ENCODE measurements around the gene SLC35A2. TPM values are rescaled to one million over a fixed set of nuclear protein-coding genes. Genes with fewer than 3 reads are reported as not detected.

SLC35A2 gene
- total RNA-seq, 1 donor from 2014 or later: 12.9 TPM

DNA sequence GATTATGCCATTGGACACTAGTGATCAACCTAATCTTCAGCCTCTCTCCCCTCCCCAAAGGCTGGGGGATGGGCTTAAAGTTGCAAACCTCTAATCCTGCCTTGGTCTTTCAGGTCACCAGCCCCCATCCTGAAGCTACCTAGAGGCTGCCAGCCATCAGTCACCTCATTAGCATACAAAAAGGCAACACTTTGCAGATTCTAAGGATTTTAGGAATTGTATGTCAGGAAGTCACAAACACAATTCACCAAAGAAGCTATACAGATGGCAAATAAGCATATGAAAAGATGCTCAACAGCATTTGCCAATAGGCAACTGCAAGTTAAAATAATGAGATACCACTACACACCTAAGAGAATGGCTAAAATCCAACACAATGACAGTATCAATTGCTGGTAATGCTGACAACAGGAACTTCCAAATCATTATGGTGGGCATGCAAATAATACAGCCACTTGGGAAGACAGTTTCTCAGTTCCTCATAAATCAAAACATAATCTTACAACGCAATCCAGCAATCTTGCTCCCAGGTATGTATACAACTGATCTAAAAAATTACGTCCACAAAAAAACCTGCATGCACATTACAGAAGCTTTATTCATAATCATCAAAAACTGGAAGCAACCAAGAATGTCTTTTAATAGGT is 16.4 kb upstream of the SLC35A2 start:
- no peak for DNase-seq (ENCODE audit: low read depth in 2 of 2)

DNA sequence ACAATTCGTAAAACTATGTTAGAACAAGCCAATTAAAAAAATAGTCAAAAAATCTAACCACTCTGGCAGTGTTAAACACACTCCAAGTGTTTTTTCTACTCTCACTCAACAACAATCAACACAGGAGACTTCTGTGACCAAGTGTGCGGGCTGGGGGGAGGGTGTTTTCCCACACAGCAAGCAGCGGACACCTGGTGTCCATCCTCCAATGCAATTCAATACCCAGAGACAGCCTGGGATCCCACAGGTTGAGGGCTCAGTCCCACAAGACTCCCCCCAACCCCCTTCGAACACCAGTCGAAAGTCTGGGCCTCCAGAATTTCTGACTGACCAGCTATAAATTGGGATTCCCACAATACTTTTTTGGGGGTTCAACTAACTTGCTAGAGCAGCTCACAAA is 15.7 kb upstream of the SLC35A2 start:
- DNase-seq (ENCODE audit: low read depth in 2 of 2): no peak

DNA sequence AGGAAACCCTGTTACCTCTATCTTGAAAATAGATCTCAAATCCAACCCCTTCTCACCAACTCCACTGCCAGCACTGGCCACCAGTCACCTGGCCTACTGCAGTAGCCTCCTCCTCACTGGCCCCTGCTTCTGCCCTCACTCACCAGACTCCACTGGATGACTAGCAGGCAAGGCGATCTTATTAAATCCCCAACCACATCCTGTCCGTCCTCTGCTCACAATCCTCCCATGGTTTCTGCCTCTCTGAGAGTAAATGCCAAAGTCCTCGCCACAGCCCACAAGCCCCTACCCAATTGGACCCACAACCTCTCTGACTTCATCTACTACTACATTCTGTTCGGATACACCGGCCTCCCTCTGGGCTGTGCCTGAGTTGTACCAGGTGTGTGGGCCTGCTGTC is 12.8 kb upstream of the SLC35A2 start:
- DNase-seq (ENCODE audit: low read depth in 2 of 2): no peak

DNA sequence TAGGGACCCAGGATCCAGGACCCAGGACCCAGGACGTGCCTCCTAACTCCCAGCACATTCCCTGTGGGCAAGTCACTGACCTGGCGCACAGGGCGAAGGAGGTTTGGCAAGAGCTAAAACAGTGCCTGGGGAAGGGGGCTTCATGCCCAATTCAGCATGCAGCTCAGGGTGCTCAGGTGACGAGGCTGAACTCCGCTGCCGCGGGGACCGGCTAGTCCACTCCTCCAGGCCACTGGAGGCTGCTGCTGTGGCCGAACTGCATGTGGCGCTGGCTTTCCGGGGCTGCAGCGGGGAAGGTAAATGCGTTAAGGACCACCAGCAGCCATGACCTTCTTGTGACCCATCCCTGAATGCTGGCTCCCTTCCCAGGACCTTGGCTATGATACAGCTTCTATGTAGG is 12.3 kb upstream of the SLC35A2 start:
- DNase-seq (ENCODE audit: low read depth in 2 of 2): no peak

DNA sequence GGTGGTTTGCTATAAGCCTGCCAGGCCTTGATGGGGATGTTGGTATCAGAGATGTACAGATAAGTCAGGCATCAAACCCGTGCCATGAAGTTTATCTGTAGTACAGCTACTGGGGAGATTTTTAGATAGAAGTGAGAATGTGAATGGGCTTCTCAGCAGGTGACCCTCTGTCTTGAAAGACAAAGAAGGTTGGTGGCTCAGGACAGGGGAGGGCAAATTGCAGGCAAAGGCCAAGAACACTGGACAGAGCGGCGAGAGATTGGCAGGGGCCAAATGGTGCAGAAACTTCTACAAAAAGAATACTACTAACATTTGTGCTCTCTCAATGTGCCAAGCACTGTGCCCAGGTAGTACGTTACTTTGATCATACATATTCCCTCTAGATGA is 9.3 kb upstream of the SLC35A2 start:
- no peak for DNase-seq (ENCODE audit: low read depth in 2 of 2)

DNA sequence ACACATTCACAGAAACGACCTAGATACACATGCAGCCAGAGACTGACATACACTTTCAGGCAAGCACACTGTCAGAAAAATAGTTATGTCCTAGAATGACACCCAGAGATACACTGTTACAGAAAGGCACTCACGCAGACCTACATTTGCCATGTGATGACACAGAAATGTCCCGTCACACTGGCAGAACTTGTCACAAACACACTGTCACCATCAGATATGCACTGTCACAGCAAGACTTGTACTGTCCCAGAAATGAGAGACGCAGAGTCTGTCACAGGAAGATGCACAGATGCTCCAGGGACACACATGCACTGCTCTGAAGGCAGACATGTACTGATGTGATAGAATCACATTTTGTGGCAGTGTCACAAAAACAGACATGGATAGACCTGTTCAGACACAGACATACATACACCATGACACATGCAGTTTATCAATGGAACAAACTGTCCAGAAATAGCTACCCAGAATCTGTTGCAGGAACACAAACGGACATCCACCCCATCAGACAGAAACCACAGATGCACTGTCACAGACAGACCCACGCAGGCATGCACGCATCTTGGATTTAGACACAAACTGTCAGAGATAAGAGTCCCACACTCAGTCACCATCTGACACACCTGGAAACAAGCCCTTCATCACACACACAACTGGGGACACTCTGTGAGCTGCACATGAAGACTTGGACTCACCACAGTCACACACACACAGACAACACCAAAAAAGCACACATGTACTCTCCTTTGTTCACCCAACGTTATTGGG is 8.7 kb upstream of the SLC35A2 start:
- DNase-seq (ENCODE audit: low read depth in 2 of 2): no peak

DNA sequence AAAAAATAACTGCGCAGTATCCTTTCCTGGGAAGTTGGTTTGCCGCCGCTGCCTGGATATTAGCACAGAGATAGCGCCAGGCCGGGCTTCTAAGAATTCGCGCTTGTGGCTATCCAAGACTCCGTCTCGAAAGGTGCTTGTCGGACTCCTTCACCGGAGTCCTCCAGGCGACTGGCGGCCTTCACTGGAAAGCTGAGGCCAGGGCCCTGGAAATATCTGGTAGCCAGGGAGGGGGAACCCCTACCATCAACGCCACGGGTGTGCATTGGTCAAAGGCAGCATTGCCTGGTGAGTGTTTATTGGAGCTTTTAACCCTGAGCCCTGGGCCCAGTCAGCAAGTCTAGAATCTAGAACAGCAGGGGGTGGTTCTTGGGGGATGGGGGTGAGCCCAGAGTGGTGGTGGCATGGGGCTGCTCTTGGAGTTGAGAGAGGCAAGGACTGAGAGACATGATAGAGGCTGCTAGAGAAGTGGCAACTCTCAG is 8.0 kb upstream of the SLC35A2 start:
- DNase-seq (ENCODE audit: low read depth in 2 of 2): peak; percentile 5 to 27

DNA sequence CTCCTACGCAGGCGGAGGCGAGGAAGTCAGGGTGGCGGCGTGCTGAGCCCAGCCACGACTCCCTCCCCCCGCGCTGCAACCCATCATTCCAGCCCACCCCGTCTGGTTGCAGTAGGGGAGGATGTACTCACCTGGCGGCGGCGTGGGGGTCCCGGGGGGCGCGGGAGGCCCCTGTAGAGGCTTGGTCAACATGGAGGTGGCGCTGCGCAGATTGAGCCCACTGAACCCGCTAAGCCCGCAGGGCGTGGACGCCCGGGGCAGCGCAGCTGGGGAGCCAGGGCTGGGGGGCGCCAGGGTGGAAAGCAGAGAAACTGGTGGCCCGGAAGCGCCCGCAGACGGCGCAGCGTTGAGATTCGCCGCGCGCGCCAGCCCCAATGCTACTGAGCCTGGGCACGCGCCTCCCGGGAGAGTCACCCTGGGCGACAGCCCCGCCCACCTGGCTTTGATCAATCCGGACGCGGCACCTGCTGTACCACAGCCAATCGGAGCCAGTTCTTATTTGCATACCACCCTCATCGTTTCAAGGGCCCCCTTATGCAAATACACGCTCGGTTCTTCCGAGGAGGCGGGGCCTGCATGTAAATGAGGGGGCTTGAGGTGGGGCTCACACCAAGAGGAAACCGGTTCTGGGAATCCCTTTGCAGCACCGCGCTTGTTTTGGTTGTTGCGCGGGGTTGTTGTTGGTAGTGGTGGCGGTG is 7.3 kb upstream of the SLC35A2 start, which contains the start of gene PIM2:
Gene PIM2, minus strand, starts transcription at position 382 of the 698 bp plus-strand sequence. Its CDS starts 190 bp downstream, at position 192.
- DNase-seq (ENCODE audit: low read depth in 2 of 2): peak; percentile 82 to 92

DNA sequence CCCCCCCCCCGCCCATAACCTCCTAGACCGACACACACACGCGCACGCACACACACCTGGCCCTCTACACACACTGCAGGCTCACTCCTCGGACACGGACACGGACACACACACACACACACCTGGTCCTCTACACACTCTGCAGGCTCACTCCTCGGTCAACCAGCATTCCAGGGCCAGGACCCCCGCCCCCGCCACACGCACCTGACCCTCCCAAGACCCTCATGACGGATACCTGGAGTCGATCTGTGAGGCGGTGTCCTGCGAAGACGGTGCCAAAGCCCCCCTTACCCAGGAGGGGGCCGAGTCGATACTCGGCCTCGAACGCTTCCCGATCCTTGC is 6.8 kb upstream of the SLC35A2 start:
- DNase-seq (ENCODE audit: low read depth in 2 of 2): no peak

DNA sequence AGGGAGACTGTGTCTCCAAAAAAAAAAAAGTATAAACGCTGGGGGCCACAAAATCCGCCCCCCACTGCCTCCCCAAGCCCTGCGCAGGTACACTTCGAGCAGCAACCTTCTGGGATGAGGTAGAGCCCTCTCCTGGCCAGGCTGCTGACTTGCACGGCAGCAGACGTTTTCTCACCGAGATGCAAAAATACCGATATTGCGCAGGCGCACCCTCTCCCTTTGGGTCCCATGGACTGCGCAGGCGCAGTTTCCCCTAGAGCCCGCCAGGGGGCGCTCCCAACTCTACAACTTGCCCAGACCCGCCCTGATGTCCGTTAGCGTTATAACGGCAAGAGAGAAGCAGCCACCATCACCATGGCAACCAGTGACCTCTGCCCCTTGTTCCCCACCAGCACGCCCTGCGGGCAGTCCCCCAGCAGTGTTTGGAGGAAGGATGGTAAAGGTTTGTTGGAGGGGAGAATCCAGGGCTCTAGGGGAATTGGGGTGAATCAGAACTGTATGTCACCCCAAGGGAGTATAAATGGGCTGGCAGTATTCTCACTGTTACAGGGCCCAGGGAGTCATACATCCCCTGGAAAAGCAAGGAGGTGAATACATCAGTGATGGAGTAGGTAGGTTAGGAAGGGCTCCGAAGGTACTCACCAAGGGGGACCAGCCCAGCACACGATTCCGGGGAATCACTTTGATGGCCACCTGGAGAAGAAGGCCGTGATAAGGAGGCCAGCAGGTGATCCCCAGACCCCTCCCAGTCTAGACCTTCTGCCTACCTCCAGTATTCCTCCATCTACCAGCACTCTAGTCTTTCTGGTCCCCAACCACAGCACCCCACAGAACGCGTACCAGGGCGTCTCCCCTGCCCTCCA is 5.9 kb upstream of the SLC35A2 start:
- peak; percentile 88 to 92 for DNase-seq (ENCODE audit: low read depth in 2 of 2)

DNA sequence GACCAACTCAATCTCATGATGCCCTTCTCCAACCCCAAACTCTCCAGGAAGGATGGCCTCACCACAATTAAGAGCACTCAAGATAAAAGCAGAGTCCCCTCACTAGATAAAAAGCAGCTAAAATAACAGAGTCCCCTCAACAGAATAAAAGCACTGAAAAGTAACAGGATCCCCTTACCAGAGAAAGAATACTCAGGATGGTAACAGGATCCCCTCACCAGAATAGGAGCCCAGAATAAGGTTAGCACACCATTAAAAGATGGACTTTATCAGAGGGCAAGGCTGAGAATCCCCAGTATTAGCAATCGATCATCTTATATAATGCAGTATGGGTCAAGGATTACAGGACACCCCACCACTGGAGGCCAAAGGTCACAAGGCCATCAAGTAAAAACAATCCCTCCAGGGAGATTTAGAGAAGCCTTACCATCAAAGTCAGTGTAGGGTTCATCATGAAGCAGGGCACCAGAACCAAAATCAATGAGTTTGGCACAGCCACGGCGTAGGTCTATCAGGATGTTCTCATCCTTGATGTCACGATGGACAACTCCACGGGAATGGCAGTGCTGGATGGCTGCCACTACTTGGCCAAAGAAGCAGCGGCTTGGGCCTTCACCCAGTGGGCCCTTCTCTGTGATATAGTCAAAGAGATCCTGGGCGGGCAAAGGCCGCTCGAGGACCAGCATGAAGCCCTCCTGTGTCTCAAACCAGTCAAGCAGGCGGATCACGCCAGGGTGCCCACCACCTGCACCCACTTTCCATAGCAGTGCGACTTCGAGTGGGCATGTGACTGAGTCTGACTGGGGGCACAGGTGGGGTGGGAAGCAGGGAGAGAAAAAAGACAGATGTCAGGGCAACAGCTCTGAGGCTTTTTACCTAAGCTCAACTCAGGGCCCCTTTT is 3.4 kb upstream of the SLC35A2 start:
- DNase-seq (ENCODE audit: low read depth in 2 of 2): no peak

DNA sequence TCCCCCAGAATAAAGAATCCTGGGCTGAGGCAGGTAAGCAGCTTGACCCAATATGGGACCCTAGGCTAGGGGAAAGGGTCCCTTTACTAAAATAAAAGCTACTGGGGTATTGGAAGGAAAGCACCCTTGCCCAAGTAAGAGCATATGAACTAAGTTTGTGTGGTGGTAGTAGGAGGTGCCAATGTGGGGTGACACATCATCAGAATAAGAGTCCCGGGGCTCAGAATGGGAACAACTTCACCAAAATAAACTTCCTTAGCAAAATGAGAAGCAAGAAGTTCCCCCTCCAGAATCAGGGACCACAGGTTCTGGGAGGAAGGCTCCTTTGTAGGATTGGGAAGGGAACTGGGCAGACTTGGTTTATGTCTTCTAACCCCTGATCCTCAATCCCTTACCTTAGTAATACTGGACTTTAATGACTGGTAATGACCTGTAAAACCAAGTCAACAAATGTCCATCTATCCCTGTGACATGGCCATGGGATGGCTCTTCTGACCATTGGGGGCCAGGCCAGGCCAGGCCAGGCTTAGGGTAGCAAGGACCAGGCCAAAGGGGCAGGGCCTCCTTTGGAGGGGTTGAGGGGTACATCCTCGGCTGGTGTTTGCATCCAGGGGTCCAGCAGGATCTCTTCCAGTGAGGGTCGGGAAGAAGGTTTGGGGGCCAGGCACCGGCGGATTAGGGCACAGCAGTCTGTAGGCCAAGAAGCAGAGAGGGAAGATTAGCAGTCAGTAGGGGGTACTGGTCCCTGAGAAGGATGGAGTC is 2.3 kb upstream of the SLC35A2 start:
- no peak for DNase-seq (ENCODE audit: low read depth in 2 of 2)

DNA sequence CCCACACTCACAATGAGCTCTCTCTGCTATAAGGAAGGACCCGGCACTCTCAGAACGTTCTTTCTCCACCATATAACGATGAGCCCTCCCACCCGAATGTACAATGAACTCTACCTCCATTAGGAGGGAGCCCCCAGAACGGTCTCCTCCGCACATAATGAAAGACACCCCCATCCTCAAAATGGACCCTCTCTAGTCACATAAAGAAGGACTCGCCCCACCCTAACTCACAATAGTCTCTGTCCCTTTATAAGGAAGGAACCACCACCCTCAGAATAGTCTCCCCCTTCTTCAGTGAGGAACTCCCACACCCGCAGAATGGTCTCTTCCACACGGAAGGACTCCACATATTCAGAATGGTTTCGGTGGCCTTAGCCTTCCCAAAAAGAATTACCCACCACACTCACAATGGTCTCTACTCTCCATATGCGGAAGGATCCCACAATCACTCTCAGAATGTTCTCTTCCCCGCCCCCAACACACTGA is 477 bp downstream of the SLC35A2 start:
- DNase-seq (ENCODE audit: low read depth in 2 of 2): peak; percentile 41 to 57

DNA sequence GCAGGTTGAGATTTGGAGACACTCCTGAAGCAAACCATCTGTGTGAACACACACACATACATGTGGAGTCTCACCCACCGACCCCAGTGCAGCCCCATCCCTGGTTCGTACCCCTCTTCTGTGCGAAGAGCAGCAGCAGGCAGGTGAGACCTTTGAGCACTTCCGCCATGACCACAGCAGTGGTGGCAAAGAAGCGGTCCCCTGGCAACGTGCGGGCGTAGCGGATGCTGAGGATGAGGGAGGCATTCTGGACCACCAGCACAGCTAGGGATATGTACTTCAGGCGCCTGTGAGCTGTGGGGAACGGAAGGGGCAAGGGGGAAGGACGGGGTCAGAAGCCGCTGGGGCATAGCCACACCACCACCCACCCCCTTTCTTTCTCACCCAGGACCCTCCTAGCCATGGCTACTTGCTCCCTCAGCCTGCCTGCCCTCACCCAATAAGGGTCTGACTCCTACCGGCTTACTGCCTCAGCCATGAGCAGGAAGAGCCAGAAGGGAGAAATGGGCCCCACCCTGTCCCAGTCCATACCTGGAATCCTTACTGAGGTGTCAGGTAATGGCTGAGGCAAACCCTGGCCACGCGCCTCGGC is 1.6 kb downstream of the SLC35A2 start:
- DNase-seq (ENCODE audit: low read depth in 2 of 2): no peak

DNA sequence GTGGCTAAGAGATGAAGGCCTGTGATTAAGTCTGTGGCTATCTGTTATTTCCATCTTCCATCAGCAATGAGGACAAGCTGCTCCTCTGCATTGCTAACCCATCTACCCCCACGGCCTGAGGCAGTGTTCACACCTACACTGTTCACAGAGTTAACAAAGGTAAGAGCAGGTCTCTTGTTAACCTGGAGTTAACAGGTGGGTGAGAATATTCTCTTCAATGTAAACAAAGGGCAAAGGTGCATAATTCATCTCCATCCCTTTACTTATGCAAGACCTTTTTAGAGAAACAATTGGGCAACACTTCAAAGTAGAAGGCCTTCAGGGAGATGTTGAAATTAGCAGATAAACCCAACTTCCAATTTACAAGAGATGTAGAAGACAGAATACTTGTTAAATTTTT is 2.8 kb downstream of the SLC35A2 start:
- no peak for DNase-seq (ENCODE audit: low read depth in 2 of 2)

DNA sequence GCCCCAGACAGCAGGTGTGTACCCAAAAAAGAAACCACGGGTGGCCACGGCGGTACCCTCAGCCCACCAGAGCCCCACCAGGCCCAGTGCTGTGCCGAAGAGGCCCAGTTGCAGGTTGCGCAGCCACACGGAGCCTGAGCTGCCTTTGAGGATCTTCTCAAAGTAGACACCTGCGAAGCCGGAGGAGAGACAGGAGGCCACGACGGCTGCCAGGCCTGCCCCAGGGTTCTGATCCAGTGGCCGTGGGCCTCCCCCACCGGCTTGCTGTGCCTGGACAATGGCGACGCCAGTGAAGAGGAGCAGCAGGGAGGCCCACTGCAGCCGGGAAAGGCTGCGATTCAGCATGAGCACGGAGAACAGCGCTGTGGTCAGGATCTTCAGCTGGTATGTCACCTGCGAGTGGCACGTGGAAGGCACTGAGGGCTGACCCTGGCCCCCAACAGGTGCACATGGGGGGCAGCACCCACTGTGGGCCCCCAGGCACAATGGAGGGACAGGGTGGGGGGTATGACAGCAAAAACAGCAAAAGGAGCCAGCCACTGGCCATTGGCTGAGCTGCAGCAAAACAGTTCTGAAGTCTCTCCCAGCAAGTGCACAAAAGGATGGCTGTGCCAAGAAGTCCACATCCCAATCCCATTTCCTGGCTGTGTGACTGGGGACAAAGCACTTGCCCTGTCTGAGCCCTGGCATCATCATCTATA is 6.2 kb downstream of the SLC35A2 start:
- DNase-seq (ENCODE audit: low read depth in 2 of 2): no peak

DNA sequence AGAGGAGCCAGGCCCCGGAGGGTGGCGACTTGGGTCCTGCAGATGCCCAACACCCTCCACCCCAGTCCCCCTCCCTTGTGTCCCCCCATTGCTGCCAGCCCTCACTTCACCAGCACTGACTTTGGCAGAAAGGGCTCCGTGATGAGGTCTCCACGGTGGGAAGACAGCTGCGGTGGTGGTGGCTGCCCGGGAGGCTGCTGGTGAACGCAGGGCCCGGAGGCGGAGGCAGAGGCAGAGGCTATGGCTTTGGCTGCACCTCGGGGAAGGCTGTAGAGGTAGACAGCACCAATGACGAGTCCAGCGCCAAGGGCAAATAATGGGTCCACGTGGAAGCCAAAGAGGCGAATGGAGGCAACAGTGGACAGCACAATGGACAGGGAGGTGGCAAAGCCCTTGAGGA is 6.8 kb downstream of the SLC35A2 start:
- DNase-seq (ENCODE audit: low read depth in 2 of 2): no peak

DNA sequence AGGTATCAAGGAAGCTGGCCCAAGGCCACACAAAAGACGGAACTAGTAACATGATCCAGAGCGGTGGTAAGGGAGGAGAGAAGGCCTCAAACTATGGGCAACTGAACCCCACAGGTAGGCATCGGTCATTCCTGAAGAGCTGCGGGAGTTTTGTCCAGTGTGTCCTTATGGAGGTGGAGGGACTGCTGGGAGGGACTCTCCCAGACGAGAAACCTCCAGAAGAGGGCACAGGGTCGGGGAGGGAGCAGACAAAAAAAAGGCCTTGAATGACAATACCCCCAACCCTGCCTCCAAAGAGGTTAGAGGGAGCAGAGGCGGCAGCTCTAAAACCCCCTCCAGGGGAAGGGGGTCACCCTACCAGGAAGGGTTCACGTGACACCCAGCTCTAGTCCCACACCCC is 7.3 kb downstream of the SLC35A2 start:
- DNase-seq (ENCODE audit: low read depth in 2 of 2): no peak

DNA sequence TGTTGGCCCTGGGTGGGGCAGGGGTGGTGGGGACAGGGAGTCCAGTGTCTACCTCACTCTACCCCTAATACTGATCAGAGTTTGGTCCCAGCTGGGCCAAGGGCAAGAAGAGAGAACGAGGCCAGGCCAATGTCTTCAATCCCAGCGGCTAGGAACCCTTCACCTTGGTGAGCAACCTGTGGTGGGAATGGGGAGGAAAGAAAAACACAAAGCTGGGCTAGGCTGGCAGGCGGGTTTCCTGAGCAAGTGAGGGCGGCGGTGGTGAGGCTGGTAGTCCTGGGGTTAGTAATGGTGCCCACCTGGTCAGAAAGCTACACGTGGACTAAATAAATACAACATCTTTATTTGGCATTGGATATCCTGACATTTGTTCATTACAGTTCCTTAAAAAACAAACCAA is 8.2 kb downstream of the SLC35A2 start:
- DNase-seq (ENCODE audit: low read depth in 2 of 2): no peak

All from lung microvascular endothelial cell (primary cell).